Cerebellar cortex (tissue), 1 donor: ENCODE results near the gene TRMU.

Source experiments
- DNase-seq: peaks from one replicate; pipeline ENCODE4 v3.0.0-alpha.2; 2015; ENCODE audit warnings: low spot score

Gene TRMU, protein sequence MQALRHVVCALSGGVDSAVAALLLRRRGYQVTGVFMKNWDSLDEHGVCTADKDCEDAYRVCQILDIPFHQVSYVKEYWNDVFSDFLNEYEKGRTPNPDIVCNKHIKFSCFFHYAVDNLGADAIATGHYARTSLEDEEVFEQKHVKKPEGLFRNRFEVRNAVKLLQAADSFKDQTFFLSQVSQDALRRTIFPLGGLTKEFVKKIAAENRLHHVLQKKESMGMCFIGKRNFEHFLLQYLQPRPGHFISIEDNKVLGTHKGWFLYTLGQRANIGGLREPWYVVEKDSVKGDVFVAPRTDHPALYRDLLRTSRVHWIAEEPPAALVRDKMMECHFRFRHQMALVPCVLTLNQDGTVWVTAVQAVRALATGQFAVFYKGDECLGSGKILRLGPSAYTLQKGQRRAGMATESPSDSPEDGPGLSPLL

GRCh38 chr22:46335201-46336118, at the start of gene TRMU:
TSS of gene TRMU (plus strand) at chr22:46335714. CDS start at chr22:46335765, 51 bp downstream.
- DNase-seq = peak; percentile 83

DNA sequence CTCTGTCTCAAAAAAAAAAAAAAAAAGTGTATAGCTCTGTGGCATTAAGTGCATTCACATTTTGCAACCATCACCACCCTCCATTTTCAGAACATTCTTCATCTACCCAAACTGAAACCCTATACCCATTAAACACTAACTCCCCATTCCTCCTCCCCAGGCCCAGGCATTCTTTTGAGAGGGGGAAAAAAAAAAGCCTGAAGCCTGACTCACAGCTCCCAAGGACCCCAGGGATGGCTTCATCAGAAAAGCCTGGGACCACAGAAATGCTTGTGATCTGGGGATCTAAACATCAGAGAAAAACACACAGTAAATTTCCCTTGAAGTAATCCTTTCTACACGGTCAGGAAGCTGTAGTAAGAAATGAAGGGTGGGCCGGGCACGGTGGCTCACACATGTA, 49.5 kb upstream of the TRMU start:
- no peak for DNase-seq

DNA sequence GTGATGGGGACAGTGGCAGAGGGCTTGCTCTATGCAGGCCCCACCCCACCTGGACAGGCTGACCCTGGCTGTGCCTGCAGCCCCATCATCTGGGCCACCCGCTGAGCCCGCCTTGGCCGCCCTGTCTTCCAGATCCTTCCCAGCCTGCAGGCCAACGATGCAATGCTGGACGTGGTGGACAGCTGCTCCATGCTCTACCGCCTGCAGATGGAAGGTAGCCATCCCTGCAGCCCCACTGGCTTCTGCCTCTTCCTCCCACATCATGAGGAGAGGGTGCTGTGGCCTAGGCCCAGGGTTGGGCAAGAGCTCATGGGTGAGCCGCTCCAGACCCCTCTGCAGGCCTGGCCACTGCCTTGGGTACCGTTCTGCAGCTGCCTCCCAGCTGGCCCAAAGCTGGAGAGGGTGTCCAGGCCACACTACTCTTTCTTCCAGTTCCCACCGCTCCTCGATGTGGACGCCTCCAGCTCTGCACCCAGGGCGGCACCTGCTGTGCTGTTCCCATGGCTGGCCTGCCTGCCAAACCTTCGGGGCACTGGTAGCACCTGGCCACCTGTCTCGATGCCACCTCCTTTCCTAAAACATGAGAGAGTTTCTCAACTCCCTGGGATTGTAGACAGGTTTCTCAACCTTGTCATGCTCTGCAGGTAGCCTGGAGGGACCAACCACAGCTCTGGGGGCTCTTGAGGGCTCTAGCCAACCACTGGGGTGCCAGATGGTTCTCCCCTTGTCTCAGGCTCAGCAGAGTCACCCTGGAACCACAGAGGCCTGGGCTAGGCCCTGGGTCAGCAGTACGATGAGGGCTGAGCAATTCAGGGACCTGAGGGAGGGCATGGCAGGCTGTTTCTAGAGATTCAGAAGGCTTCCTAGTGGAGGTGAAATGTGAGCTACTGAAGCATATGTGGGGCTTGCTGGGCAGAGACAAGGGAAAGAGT, 48.3 kb upstream of the TRMU start:
- no peak for DNase-seq

DNA sequence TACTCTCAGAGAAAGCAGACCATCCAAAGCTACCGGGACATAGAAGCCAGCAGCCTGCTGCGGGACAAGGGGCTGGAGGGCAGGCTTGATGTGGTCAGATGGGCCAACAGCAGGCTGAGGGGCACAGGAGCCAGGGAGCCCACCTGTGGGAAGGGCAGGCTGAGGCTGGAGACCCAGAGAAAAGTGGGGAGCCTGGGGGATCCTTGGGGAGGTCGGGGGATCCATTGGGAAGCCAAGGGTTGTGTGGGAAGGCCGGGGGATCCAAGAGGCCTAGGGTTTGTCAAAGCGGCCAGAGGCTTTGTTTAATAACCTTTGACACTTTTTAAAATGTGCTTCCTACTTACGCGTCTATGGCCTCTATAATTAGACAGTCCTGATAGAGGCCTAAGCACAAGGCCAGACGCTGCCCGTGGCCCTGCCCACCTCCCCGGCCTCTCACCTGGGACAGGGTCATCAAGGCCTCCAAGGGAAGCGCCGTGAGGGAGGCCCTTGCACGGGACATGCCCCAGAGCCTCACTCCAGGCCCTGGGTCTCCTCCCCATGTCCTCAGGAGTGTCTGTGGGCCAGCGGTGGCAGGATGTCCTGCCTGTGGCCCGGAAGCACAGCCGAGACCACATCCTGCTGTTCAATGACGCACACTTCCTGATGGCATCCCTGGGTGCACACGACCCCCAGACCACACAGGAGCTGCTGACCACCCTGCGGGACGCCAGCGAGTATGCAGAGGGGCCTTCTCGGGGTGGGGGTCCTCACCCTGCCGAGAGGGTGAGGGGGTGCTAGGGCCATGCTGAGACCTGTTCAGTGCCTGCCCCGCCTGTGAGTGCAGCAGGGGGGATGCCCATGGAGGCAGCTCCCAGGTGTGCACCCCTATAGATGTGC, 47.4 kb upstream of the TRMU start:
- DNase-seq = no peak

- DNase-seq = no peak
Measured at GRCh38 chr22:46288846-46289243, 46.7 kb upstream of the TRMU start.

GRCh38 chr22:46289244-46289891, 46.1 kb upstream of the TRMU start:
- DNase-seq = no peak

- DNase-seq = no peak
Measured at GRCh38 chr22:46290121-46290842, 45.2 kb upstream of the TRMU start.

DNA sequence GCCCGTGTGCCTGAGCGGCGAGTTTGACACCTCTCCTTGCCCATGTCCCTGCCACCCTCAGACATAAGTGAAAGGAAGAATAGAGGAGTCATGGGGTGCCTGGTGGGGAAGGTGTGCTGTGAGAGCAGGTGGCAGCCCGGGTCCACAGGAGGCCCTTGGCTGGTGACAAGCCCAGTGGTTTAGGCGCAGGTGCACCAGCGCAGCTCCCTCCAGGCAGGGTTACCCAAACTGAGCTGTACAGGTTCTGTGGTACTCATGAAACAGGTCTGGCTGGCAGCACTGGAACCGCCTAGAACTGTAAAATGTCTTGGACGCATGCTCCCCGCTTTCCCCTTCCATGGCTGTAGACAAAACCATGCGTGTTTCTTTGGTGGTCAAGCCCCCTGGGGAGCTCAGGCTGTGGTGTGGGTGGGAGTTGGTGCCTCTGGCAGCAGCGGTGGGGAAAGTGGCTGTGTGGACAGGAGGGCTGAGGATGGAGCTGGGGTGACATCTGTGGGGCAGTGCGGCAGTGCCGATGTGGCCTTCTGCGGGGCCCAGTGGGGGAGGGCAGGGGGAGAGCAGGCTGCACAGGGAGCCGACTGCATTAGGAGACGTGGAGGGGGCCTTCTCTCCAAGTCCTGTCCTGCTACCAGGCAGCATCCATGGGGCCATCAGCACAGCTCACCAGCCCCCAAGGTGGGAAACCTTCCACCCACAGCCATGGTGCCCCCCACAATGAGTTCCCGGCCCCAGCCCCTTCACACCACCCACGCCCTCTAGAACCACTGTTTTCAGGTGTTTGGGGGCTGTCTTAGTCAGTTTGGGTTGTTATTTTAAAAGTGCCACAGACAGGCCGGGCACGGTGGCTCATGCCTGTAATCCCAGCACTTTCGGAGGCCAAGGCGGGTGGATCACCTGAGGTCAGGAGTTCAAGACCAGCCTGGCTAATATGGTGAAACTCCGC, 44.4 kb upstream of the TRMU start:
- DNase-seq = no peak

GRCh38 chr22:46292173-46292572, 43.3 kb upstream of the TRMU start:
- no peak for DNase-seq

DNA sequence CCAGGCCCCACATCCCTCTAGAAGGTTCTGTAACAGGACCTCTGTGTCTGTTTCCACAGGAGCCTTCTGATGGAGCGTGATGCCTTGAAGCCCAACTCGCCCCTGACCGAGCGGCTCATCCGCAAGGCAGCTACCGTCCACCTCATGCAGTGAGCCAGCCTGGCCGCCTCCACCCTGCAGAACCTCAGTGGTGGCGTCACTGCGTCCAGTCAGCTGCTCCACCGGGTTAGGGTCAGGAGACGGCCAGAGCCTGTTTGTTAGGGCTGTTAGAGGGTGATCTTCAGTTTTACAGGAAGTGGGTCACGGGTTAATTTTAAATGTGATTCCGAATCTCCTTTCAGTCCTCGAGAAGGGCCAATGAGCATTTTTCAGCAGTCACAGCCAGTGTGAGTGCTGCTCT, 42.8 kb upstream of the TRMU start:
- no peak for DNase-seq

GRCh38 chr22:46293577-46294260, 41.8 kb upstream of the TRMU start:
- no peak for DNase-seq

- no peak for DNase-seq
Measured at GRCh38 chr22:46294784-46295183, 40.7 kb upstream of the TRMU start.

- no peak for DNase-seq
Measured at GRCh38 chr22:46295277-46295971, 40.1 kb upstream of the TRMU start.

- DNase-seq = peak; percentile 98
Measured at GRCh38 chr22:46296257-46297150, 39.0 kb upstream of the TRMU start, which contains the start of gene GTSE1. TSS of gene GTSE1 (plus strand) at chr22:46296870. CDS start at chr22:46297401, 531 bp downstream.

DNA sequence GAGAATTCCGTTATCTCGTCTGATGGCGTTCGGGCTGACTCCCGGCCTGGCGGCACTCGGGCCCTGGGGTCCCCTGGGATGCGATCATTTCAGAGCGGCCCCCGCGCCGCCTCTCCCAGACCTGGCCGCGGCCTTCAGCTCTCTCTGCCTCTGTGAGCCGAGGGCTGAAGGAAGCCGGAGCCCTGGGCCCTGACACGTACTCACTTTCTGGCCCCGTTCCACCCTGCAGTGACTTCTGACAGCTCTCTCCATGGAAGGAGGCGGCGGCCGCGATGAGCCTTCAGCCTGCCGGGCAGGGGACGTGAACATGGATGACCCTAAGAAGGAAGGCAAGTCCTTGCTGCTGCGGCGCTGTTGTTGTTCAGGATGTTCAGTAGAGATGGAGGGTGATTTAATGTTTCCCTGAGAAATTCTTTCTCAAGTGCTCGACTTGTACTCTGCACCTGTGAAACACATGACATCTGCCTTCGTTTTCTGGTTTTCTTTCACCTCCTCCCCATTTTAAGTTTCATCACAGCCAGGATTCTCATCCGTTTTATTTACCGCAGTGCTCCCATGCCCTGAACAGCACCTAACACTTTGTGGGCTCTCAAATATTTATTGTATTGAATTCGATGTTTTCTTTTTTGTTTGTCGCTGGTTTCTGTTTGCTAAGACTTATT, 38.2 kb upstream of the TRMU start:
- DNase-seq = no peak

- DNase-seq = no peak
Measured at GRCh38 chr22:46299101-46299500, 36.4 kb upstream of the TRMU start.
